Measurements from ENCODE around the gene RFX1.
A peak's percentile ranks its signal among the peaks of the same experiment; 100 is the strongest.

RFX1 gene

GRCh38 chr19:13960863-13961784 is 45.0 kb downstream of the RFX1 start:
- no peak for DNase-seq

- DNase-seq: peak; percentile 31
Observed at GRCh38 chr19:13959962-13960862, 45.9 kb downstream of the RFX1 start.

- DNase-seq: no peak
Observed at GRCh38 chr19:13959141-13959961, 46.8 kb downstream of the RFX1 start.

DNA sequence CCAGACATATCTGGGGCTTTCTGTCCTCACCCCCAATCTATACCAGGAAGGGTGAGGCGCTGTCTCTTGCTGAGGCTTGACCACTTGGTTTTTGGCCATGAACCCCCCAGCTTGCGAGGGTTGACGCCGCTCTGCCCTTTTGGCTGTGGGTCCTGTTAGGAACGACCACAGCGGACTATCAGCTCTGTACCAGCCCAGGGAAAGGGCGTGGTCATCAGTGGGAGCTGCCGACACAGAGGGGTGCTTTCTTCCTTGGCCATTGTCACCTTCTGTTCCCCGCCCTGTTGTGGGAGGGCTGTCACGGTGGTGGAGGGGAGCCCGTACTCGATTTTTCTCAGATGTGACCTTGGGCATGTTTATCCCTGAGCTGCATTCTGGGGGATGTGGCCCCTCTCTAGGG is 48.1 kb downstream of the RFX1 start:
- DNase-seq: no peak

GRCh38 chr19:13957051-13957450 is 49.1 kb downstream of the RFX1 start:
- no peak for DNase-seq

DNA sequence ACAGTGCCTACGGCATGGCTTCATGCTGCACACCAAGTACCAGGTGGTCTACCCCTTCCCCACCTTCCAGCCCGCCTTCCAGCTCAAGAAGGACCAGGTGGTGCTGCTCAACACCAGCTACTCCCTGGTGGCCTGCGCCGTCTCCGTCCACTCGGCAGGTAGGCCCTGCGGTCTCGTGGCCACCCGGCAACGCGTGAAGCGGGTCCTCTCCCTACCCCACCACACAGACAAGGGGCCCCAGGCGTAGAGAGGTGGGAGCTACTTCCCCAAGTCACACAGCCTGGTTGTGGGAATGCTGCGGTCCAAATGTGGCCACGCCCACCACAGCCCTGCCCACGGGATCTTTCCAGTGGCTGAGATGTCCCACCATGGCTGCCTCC is 49.8 kb downstream of the RFX1 start:
- DNase-seq: no peak

GRCh38 chr19:13955662-13956364 is 50.3 kb downstream of the RFX1 start:
- no peak for DNase-seq

DNA sequence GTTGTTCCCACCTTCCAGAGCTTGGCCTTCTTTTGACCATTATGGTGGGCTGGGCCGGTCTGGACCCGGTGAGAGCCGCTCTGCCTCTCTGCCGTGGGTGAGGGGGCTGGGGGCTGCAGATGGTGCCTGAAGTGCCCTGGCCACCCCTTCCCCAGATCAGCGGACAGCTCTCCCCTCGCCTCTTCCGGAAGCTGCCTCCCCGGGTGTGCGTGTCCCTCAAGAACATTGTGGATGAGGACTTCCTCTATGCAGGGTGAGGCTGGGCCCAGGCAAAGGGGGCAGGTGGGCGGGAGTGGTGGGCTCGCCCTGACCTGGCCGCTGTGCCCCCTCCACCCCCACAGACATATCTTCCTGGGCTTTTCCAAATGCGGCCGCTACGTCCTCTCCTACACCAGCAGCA is 51.9 kb downstream of the RFX1 start:
- no peak for DNase-seq

DNA sequence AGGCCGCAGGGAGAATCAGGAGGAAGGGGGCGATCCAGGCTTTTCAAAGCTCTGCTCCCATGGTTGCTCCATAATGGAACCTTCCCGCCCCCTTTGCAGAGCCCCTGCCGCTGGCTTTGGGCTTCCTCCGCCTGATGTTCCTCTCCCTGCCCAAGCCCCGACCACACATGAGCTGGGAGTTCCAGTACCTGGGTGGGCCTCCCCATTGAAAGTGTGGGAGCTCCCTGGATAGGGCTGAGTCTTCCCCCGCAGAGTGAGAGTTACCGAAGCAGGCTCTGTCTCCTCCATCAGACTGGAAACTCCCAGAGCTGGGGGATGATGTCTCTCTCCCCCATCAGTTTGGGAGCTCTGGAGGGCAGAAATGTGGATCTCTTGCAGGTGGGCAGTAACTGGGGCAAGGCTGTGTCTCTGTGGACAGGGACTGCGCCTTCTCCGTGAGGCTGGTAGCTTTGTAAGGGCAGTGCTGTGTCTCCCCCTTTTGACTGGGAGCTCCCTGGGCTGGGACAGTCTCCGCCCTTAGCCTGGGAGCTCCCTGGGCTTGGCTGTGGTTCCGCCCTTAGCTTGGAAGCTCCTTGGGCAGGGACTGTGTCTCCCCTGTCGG is 53.1 kb downstream of the RFX1 start:
- peak; percentile 4 for DNase-seq

DNA sequence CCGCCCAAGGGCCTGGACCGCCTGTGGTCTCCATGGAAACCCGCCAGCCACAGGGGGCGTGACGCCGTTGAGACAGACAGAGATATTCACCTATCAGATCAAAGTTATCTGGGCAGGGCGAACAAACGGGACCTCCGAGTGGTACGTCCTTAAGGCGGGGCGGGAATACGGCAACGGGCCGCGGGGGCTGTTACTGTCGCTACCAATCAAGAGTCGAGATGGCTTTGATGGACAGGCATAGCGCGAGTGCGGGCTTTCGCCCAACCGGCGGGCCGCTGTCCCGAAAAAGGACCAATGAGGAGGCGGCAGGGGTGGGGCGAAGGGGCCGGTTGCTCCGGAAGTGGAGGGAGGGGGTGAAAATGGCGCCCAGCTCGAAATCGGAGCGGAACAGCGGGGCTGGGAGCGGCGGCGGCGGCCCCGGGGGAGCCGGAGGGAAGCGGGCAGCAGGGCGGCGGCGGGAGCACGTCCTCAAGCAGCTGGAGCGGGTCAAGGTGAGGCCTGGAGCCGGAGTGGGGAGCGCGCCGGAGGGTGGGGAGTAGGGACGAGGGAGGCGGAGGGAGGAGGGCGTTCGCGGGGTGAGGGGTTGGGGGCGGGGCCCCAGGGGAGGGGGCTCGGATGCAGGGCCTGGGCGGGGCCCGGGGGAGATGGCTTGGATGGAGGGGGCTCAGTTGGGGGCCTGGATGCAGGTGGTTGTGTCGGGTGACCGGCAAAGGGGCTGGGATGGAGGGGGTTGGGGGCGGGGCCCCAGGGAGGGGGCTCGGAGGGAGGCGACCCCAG is 53.8 kb downstream of the RFX1 start, which contains the start of gene DCAF15:
DCAF15 (plus strand) TSS at position 356 of the 777 bp plus-strand sequence; CDS start at position 360, 4 bp downstream.
- peak; percentile 99 for DNase-seq

DNA sequence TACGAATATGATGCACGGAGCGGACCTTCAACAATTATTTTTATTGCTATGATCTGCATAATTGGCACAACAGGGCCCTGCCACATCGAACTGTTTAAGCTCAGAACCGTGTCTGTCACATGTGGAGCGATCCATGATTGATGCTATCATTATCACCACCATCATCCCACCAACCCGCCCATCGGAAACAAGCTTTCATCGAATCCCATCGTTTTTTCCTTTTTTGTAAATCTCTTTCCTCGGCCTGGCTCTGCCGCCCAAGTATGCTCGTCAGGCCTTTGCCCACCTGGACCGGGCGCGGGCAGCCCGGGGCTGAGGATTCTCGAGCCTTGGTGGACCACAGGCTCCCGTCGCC is 54.3 kb downstream of the RFX1 start:
- no peak for DNase-seq

GRCh38 chr19:13951043-13951442 is 55.1 kb downstream of the RFX1 start:
- DNase-seq: no peak

- DNase-seq: no peak
Observed at GRCh38 chr19:13946414-13946813, 59.7 kb downstream of the RFX1 start.

- no peak for DNase-seq
Observed at GRCh38 chr19:13942023-13942684, 64.0 kb downstream of the RFX1 start.

DNA sequence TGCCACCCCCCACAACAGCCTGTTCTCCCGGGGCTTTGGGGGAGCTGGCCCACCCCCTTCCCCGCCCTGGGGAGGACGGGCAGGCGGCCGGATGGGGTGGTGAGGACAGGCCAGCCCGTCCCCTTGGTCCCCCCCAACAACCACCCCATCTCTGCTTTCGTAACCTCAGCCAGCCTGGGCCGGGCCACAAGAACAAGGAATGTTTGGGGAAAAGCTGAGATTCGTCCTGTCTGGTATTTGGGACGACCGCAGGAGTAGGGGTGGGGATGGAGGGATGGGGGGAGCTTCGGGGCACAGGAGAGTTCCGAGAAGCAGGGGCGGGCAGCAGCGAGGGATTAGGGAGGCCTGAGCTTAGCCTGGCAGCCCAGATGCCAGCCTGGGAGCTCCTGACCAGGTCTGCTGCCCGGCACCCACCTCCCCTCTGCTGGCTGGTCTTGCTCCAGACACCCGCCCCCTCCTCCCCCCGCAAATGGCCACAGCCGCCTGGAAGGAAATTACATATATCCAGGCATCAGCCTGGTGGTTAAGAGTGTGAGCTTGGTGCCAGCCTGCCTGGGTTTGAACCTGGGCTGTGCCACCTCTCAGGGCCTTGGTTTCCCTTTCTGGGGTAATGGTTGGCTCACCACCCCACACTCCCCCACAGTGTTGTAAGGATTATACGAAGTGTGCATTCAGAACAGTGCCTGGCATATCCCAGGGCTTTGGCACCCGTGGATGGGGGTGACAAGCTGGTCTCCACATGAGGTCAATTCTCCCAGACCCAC is 67.6 kb downstream of the RFX1 start, which contains the start of gene PODNL1:
PODNL1 (minus strand) TSS at position 117 of the 764 bp plus-strand sequence. CDS start 236 bp downstream, outside the sequence.
- no peak for DNase-seq

DNA sequence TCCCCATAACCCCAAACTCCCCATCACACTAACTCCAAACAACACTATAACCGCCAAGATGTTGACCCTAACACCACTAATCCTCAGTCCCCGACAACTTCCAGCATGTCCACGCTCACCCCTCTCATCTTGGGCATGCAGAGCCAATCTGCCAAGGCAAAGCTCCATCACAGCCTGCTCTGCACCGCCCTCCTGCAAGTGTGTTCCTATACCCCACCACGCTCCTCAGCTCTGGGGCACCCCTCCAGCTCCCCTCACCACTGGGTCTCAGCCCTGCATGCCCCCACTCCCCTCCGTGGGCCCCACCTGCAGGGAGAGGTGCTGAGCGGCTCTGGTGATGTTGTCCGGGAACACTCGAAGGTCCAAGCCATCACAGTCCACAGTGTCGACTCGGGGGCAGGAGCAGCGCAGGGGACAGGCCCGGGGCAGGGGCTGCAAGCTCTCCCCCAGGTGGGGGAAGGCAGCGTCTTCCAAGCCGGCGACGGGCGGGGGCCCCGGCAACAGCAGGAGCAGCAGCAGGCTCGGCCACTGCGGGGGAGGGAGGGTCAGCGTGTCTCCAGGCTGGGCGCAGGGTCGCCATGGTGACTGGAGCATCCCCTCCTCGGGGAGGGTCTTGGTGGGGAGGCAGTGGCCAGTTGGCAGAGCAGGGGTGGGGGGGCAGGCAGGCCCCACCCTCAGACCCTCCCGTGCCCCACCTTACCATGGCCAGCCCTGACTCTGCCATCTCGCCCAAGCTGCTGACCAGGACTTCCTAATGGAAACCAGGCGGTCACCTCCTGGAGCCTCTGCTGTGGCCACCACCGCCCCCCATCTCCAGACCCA is 68.4 kb downstream of the RFX1 start:
- DNase-seq: no peak

DNA sequence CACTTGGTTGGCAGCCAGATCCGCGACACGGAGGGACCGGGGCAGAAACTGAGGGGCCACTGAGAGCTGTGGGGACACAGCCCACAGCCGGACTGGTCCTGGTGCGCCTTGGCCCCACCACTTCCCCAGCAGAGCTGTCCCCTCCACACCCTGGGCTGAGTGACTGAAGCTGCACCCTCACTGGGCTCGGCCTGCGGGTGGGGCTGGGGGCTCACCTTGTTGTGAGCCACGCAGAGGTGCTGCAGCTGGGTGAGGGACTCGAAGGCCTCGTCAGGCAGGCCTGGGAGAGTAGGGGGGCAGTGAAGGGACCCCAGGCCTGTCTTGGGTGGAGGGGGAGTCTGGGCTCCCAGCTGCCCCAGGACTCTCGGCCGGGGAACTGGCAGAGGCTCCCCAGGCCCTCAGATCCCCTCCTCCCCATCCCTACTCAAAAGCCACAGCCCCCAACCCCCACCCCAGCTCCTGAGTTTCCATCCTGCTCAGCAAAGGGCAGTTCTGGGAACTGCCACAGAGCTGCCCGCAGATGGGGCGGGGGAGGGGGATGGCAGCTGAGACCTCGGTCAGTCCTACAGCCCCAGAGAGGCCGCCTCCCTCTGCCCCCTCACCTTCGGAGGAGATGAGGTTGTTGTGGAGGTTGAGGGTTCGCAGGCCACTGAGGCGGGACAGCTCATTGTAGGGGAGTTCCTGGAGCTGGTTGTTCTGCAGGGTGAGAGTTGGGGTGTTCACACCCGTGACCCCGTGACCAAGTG is 70.2 kb downstream of the RFX1 start:
- DNase-seq: no peak

DNA sequence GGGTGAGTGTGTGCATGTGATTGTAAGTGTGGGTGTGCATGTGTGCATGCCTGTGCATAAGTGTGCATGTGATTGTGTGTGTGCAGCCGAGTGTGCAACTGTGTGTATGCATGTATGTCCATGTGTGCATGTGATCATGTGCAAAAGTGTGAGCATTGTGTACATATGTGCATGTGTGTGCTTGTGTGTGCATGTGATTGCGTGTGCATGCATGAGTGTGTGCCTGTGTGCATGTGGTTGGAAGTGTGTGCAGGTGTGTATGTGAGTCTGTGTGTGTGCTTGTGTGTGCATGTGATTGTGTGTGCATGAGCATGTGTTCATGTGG is 71.4 kb downstream of the RFX1 start:
- no peak for DNase-seq

Data from activated naive CD4-positive, alpha-beta T cell treated with Interleukin-2 at 50 U/mL for 16 hours (primary cell).